ENCODE measurements around the gene AP2A2.

DNA sequence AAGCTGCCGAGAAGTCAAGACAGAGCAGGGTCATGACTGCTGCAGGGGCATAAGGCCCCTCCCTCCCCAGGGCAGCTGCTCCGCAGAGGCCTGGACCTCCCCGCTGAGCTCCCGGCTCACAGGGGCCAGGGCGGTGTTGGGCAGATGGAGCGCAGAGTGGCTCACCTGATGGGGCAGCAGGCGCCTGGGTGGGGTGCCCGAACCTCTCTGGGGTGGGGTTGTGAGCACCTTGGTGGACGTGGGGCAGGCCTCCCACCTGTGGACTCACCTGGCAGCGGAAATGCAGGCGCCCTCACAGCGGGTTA, 87.9 kb downstream of the AP2A2 start:
- TF ChIP-seq, protein P1, sequence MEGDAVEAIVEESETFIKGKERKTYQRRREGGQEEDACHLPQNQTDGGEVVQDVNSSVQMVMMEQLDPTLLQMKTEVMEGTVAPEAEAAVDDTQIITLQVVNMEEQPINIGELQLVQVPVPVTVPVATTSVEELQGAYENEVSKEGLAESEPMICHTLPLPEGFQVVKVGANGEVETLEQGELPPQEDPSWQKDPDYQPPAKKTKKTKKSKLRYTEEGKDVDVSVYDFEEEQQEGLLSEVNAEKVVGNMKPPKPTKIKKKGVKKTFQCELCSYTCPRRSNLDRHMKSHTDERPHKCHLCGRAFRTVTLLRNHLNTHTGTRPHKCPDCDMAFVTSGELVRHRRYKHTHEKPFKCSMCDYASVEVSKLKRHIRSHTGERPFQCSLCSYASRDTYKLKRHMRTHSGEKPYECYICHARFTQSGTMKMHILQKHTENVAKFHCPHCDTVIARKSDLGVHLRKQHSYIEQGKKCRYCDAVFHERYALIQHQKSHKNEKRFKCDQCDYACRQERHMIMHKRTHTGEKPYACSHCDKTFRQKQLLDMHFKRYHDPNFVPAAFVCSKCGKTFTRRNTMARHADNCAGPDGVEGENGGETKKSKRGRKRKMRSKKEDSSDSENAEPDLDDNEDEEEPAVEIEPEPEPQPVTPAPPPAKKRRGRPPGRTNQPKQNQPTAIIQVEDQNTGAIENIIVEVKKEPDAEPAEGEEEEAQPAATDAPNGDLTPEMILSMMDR (IDR thresholded peaks at IDR 0.05), result no peak
- TF ChIP-seq POLR2A (IDR thresholded peaks at IDR 0.05), result no peak
